ENCODE results near the gene GRM1. TPM values are rescaled to one million over a fixed set of nuclear protein-coding genes. Genes with fewer than 3 reads are reported as not detected.

GRM1 gene
- total RNA-seq, 6 experiments from 2014 or later = 0.07 TPM; not detected in 5

DNA sequence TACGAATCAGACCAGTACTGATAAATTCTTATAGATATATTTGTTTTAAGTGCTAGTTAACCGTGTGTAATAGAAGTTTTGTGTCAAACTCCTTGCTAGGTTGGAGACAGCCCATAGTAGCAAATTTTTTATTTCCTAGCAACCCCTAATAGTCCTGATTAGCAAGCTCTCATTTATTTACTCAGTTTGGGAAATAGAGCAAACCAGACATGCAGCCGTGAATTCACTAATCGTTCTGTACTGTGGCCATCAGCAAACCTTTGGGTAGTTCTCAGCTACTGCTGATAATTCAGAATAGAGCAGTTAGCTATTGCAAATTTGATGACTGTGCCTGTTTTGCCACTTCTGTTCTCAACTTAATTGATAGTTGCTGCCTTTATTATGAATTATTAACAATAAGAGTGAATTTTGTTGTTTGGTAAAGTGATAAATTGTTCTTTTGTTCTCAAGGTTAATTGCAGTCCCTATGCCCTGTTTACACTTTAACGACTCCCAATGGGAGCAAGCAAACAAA lies 215.8 kb downstream of the GRM1 start:
- 52% methylated on average over 5 of the region's 5 CpGs for WGBS (ENCODE audit: insufficient coverage, low coverage, low lambda C conversion rate, missing lambda C conversion rate)
- H3K9me3 ChIP-seq = no peaks in the 10 kb centered on the region
- DNase-seq (no peak), ATAC-seq (no peak)
- no peak for TF ChIP-seq POLR2A (IDR thresholded peaks at IDR 0.05)
- TF ChIP-seq, protein P1, sequence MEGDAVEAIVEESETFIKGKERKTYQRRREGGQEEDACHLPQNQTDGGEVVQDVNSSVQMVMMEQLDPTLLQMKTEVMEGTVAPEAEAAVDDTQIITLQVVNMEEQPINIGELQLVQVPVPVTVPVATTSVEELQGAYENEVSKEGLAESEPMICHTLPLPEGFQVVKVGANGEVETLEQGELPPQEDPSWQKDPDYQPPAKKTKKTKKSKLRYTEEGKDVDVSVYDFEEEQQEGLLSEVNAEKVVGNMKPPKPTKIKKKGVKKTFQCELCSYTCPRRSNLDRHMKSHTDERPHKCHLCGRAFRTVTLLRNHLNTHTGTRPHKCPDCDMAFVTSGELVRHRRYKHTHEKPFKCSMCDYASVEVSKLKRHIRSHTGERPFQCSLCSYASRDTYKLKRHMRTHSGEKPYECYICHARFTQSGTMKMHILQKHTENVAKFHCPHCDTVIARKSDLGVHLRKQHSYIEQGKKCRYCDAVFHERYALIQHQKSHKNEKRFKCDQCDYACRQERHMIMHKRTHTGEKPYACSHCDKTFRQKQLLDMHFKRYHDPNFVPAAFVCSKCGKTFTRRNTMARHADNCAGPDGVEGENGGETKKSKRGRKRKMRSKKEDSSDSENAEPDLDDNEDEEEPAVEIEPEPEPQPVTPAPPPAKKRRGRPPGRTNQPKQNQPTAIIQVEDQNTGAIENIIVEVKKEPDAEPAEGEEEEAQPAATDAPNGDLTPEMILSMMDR (IDR thresholded peaks at IDR 0.05) = no peak
- H3K27ac ChIP-seq = no peak overlapping the region
- intact Hi-C loops (cut with DNase I) = no loop called here
- no peak overlapping the region for H3K4me3 ChIP-seq
- H3K36me3 ChIP-seq = no peaks in the 10 kb centered on the region
- no peaks in the 10 kb centered on the region for H3K4me1 ChIP-seq
- H3K27me3 ChIP-seq = no peaks in the 10 kb centered on the region

DNA sequence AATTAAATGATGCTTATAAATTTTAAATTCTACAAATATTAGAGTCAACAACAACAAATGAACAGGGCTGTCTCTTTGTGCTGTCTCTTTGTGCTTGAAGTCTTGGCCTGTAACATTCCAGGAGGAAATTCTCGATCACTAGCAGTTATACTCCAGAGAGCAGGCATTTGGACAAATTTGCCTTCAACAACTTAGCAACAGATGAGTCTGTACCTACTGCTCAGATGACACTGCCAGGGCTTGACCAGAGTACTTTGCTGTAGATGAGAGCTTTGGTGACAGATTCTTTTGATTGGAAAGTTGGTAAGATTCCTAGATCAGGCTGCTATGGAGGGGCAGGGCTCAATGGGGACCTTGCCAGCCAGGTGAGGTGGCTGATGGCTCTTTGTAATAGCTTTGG lies 217.2 kb downstream of the GRM1 start:
- Histone ChIP-seq H3K27me3 (no peaks in the 10 kb centered on the region), H3K27ac (no peak overlapping the region), H3K9me3 (no peaks in the 10 kb centered on the region), H3K4me1 (no peaks in the 10 kb centered on the region), H3K36me3 (no peaks in the 10 kb centered on the region), H3K4me3 (no peak overlapping the region)
- DNase-seq = no peak
- no peak for TF ChIP-seq POLR2A (IDR thresholded peaks at IDR 0.05)
- TF ChIP-seq, protein P1 (IDR thresholded peaks at IDR 0.05) = no peak
- 38% methylated on average over 1 of the region's 1 CpG for WGBS (ENCODE audit: insufficient coverage, low coverage, low lambda C conversion rate, missing lambda C conversion rate)
- intact Hi-C loops (cut with DNase I) = no loop called here
- no peak for ATAC-seq

GRCh38 chr6:146253691-146254090 lies 224.8 kb downstream of the GRM1 start:
- TF ChIP-seq, protein P1 (IDR thresholded peaks at IDR 0.05) = no peak
- TF ChIP-seq POLR2A (IDR thresholded peaks at IDR 0.05) = no peak
- H3K9me3 ChIP-seq = no peaks in the 10 kb centered on the region
- ATAC-seq (no peak), DNase-seq (no peak)
- no peaks in the 10 kb centered on the region for H3K36me3 ChIP-seq
- no peak overlapping the region for H3K4me3 ChIP-seq
- H3K27ac ChIP-seq = no peak overlapping the region
- no peaks in the 10 kb centered on the region for H3K27me3 ChIP-seq
- intact Hi-C loops (cut with DNase I) = no loop called here
- H3K4me1 ChIP-seq = no peaks in the 10 kb centered on the region

GRCh38 chr6:146258206-146258605 lies 229.3 kb downstream of the GRM1 start:
- Histone ChIP-seq H3K27ac (no peak overlapping the region), H3K4me1 (no peaks in the 10 kb centered on the region), H3K4me3 (no peak overlapping the region), H3K27me3 (no peaks in the 10 kb centered on the region), H3K9me3 (no peaks in the 10 kb centered on the region), H3K36me3 (no peaks in the 10 kb centered on the region)
- intact Hi-C loops (cut with DNase I) = no loop called here
- whole genome bisulfite sequencing (ENCODE audit: insufficient coverage, low coverage, low lambda C conversion rate, missing lambda C conversion rate) = 28% methylated on average over 1 of the region's 1 CpG
- DNase-seq (no peak), ATAC-seq (no peak)
- TF ChIP-seq POLR2A (IDR thresholded peaks at IDR 0.05) = no peak
- TF ChIP-seq, protein P1 (IDR thresholded peaks at IDR 0.05) = no peak

GRCh38 chr6:146260886-146261285 lies 232.0 kb downstream of the GRM1 start:
- Histone ChIP-seq H3K27ac (no peak overlapping the region), H3K4me3 (no peak overlapping the region), H3K27me3 (no peaks in the 10 kb centered on the region), H3K4me1 (no peaks in the 10 kb centered on the region), H3K36me3 (no peaks in the 10 kb centered on the region), H3K9me3 (no peaks in the 10 kb centered on the region)
- 48% methylated on average over 4 of the region's 4 CpGs for WGBS (ENCODE audit: insufficient coverage, low coverage, low lambda C conversion rate, missing lambda C conversion rate)
- no peak for ATAC-seq
- intact Hi-C loops (cut with DNase I) = no loop called here
- no peak for TF ChIP-seq POLR2A (IDR thresholded peaks at IDR 0.05)
- TF ChIP-seq, protein P1 (IDR thresholded peaks at IDR 0.05) = no peak
- no peak for DNase-seq
